Epithelial cell of esophagus (primary cell): Measurements from ENCODE around the gene VN1R5.
"Not testable (repeated sequence)": the region's sequence is repeated elsewhere in the genome, so short reads cannot be mapped to it uniquely, and the experiment has no call there.

Experiments
- DNase-seq: peaks from one replicate; pipeline ENCODE4 v3.0.0; 2010; ENCODE audit warnings: low read depth
- H3K4me3 ChIP-seq: 2 replicates; pipeline ENCODE4 v1.5.1; 2011; ENCODE audit warnings: mild to moderate bottlenecking, low read length, control low read depth
- CTCF ChIP-seq: IDR thresholded peaks from 2 replicates; pipeline ENCODE4 v1.5.1; 2011; ENCODE audit warnings: low read depth, mild to moderate bottlenecking, low read length, control low read depth, inconsistent platforms; ENCODE audit not compliant: insufficient read depth; ENCODE audit errors: missing control alignments

The VN1R5 gene

GRCh38 chr1:247216261-247216660, 39.6 kb upstream of the VN1R5 start:
- no peak overlapping the region for H3K4me3 ChIP-seq
- DNase-seq = no peak
- no peak for TF ChIP-seq CTCF

- no peak for TF ChIP-seq CTCF
- no peak overlapping the region for H3K4me3 ChIP-seq
- no peak for DNase-seq
These were observed 37.7 kb upstream of the VN1R5 start for GRCh38 chr1:247218121-247218651.

- H3K4me3 ChIP-seq, DNase-seq: not testable (repeated sequence)
These were observed 35.6 kb upstream of the VN1R5 start for GRCh38 chr1:247220280-247220679.

- no peak for DNase-seq
- no peak overlapping the region for H3K4me3 ChIP-seq
- TF ChIP-seq CTCF = no peak
These were observed 33.0 kb upstream of the VN1R5 start for GRCh38 chr1:247222840-247223239.

GRCh38 chr1:247224822-247225221, 31.1 kb upstream of the VN1R5 start:
- H3K4me3 ChIP-seq = no peak overlapping the region
- no peak for DNase-seq
- TF ChIP-seq CTCF = no peak

- H3K4me3 ChIP-seq = no peak overlapping the region
- TF ChIP-seq CTCF = no peak
- no peak for DNase-seq
These were observed 27.7 kb upstream of the VN1R5 start for GRCh38 chr1:247228133-247228532.

- DNase-seq = peak; percentile 38
- no peak for TF ChIP-seq CTCF
- no peak overlapping the region for H3K4me3 ChIP-seq
These were observed 14.2 kb upstream of the VN1R5 start for GRCh38 chr1:247241691-247242090.
